Cerebellar nuclear complex (tissue), 1 donor: ENCODE measurements around the gene AJAP1.

Experiments used
- DNase-seq, 2 experiments: peaks; one replicate each; lab custom pipeline; 2025; lab: John Stamatoyannopoulos, UW

Gene AJAP1

DNA sequence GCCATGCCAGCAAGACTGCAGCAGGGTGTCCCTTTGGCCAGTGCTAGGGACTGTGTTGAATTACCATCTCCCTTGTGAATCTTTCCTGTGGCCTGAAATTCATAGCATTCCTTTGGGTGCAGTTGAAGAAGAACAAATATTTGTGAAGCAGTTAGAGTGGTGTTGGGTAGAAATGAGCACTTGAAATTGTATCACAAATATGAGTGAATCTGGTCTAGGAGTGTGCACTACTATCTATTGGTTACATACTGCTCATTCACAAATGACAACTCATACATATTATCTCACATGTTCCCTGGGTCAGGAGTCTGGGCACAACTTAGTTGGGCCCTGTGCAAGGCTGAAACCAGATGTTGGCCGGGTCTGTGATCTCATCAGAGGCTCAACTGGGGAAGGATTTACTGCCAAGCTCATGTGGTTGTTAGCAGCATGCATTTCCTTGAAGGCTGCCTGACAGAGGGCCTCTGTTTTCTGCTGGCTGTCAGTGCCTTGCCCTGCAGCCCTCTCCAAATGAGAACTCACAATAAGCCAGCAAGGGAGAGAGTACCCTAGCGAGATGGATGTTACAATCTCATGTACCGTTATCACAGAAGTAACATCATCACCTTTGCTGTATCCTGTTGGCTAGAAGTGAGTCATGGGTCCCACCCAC, 23.8 kb downstream of the AJAP1 start:
- DNase-seq, result no peak

DNA sequence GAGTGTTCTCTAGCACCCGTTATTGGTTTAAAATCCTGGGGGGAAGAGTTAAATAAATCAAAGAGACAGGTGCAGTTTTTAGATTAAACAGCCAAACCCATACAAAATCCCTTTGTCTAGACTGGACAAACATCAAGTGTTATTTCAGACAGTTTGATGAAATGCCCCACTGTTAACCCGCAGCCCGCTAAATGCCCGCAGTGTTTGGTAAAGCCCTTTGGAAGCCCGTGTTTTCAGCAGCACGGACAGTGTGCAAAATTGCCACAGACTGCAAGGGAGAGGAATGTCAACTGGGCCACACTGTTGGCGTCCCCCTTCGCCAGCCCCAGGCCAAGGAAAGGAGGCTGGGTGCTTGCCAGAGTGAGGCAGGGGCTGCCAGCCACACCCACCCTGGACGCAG, 26.6 kb downstream of the AJAP1 start:
- DNase-seq, result no peak

DNA sequence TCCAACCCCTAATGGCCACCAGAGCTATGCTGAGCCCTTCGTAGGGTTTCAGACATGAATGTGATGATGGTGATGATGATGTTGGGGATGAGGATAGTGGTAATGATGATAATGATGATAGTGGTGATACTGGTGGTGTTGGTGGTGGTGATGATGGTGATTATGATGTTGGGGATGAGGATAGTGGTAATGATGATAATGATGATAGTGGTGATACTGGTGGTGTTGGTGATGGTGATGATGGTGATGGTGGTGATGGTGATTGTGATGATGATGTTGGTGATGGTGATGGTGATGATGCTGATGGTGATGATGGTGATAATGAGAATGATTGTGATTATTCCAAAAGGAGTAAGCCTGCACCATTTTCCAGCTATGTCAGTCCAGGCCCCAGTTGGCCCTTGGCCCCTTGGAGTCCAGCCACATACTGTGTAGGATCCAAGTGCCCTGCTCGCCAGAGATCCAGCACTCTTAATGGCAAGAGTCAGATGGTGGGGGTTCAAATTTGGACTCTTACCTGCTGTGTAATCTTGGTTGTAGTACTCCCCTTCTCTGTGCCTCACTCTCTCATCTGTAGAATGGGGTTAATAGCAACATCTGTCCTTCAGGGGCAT, 28.3 kb downstream of the AJAP1 start:
- no peak for DNase-seq

DNA sequence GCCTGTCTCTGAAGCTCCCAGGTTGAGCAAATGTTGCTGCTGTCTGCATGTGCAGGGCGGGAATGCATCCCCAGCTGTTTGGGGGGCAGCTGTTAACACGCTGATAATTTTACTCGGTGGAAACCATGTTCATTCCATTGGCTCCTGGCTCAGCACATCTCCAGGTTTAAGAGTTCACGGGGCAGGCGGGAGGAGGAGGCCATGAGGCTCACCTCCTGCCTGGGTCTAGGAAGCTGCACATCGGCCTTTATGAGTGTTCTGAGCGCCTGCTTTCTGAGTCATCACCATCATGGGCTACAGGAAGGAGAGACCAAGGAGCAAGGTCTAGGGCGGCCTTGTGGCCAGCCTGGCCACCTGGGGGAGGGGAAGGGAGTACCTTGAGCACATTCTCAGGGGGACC, 29.7 kb downstream of the AJAP1 start:
- no peak for DNase-seq

DNA sequence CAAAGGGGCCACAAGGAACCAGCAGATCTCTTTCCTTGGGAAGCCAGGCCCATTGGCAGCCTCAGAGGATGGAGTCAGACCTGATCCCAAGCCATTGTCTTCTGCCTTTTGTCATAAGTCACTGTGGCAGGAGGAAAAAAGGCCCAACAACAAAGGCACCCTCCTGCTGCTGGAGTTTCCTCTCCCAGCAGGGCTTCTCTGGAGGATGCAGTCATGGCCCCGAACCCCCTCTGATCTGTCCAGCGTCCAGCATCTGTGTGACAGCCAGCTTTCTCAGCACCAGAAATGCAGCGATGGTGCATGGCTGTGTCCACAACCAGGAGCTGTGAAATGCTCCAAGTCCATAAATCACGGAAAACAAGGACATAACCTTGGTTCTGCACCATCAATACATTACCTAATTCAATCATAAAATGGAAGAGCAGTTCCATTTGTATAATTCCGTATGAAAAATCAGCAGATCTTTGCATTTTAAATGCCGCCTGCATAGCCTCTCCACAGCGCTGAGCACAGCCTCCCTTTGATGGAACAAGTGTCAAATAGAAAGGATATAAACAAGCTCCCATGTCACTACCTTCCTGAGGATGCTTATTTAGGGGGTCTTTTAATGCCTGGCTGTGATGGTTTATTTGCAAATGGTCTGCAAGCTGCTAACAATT, 30.6 kb downstream of the AJAP1 start:
- DNase-seq, result no peak

DNA sequence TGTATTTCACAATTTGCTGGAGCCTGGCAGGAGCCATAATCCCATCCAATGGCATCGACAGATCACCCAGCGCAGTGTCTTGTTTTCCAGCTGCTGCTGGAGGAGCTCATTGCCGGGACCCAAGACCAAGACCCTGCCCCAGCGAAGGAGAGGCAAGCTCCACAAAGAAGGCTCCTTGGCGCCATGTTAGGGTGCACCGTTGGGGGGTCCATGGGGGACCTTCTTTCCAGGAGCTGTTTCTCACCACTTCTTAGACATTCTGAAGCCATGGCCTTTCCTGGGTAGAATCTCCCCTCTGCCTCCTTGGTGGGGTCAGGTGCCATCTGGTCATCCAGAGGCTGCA, 31.1 kb downstream of the AJAP1 start:
- no peak for DNase-seq

DNA sequence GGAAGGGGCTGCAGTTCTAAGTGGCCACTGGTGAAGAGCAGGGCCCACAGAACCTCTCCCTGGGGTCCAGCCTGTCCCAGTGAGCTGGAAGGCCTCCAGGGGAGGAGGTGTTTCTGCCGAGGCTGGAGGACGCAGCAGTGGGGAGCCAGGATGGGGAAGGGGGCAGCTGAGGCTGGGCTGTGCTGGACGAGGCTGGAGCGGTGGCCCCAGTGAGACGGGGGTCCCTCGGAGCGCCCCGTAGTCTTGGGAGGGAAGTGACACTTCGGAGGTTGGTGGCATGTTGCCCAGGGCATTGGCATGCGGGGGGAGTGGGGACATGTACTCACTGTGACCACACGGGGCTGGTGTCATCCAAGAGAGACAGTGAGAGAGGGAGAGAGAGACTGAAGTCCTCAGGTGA, 33.5 kb downstream of the AJAP1 start:
- DNase-seq, result no peak

DNA sequence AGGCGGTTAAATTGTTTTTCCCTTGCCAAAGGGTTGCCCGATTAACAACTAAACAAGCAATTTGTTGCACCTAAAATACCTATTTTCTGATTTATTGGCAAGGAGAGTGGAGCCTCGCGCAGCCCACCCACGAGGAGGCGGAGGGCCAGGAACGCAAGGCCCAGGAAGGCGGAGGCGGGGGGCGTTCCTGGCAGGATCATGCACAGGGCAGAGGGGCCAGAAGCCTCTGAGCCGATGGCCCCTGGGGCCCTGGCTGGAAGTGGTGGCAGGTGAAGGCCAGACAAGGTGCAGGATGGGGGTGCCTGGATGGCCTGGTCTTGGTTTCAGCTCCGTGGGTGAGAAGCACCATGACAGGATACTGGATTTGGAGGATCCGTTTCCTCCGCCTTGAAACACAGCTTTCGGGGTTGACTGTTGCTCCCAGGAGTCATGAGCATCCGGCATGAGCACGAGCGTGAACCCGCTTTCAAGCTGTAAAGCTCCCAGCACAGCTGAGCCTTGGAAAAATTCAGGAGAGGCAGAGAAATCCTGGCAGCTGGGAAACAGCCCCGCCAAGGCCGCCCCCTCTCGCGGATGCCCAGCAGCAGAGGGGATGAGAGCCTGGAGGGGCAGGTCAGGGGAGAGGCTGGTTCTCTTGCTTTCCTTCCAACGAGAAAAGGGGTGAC, 35.0 kb downstream of the AJAP1 start:
- no peak for DNase-seq

DNA sequence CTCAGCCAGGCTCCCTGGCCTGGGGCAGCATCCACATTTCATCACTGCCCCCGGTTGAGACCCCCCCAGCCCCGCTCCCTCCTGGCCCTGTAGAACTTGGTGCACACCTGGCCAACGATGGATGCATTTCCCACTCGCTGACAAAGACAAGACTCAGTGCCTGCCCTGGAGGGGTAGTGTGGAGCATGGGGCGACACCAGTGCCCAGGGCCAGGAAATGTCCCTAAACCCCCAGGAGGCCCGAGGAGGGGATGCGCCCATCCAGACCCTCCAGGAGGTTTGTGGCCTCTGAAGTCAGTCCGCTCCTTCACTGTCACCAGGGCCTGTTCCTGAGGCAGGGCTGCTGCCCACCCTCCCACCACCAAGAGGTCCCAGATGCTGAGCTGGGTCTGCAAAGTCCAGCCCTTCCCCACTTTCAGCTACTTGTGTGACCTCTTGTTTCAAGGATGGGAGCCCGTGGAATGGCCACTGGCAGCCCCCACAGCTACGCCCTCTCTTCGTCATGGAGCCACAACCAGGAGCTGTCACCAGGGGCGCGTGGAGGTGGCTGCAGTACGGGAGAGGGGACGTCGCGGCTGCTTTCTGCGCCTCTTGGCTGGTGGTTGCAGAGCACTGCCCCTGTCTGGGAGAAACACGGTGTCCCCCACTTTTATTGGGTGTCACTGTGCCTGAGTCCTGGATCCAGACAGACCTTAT, 35.7 kb downstream of the AJAP1 start:
- DNase-seq, result no peak

DNA sequence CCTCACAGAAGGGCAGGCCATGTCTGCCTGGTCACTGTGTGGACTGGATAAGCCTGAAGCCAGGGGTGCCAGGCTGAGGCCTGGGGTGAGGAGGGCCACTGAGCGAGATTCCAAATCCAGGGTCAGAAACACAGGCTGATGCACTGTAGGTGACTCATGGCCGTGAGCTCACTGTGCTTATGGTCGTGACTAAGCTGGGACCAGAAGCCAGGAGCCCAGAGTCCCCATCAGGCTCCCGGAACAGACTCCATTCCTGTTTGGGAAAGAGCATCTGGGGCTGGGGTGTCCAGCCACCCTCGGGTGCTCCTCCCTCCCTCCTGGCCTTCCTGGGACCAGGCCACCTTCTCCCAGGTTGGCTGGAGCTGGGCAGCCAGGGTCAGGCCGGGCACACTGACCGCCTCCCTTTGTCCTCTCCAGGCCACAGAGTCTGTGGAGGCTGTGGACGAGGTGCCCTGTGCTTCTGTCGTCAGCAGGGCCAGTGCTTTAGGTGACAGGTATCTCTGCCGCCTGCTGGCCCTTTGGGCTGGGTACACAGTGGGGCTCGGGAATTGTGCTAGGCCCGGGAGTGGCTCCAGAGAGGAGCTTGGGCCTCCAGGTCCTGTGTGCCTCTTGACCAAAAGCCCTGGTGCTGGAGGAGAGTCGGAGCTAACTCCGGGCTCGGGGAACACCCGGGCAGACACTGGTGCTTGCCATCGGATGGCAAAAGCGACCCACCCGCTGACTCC, 36.7 kb downstream of the AJAP1 start:
- DNase-seq, result no peak

DNA sequence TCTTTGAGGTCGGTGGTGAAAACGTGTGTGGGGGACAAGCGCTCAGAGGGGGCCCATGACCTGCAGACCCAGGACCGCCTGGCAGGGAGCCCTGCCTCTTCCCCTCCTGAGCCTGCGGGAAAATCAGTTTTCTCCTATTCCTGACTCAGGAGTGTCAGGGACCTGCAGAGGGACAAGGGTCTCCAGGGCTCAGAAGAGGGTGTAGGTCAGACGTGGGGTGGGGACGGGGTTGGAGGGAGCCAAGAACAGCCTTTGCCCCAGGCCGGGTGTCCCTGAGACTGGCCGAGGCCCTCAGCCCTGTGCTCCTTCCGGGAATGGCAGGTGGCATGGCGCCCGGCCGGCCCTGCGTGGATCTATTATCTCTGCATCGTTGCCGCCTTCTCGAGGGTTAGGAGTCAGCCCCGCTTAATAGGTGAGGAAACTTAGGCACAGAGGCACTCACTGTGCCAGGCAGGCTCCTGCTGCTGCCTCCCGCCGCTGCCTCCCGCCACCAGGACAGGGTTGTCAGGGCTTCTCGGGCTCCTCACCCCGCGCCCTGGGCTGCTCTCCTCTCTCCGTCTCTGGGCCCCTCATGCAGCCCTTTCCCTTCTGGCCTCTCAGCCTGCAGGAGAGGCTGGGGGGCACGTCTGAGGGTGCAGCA, 37.5 kb downstream of the AJAP1 start:
- no peak for DNase-seq

DNA sequence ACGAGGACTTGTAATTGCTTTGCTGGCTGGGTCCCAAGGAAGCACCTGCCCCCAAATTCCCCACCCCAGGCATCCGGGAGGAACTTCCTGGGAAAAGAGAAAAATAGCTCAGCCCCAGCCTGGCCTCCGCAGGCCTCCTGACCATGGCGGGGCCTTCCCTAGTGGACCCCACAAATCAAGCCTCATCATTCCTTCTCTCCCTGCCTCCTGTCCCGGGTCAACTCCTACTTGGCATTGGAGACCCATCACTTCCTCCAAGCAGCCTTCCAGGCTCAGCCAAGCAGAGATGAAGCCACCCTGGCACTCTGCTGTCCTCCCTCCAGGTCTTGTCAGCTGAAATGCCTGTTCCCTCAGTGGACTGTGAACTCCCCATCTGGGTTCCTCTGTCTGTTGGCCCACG, 38.0 kb downstream of the AJAP1 start:
- DNase-seq, result no peak

DNA sequence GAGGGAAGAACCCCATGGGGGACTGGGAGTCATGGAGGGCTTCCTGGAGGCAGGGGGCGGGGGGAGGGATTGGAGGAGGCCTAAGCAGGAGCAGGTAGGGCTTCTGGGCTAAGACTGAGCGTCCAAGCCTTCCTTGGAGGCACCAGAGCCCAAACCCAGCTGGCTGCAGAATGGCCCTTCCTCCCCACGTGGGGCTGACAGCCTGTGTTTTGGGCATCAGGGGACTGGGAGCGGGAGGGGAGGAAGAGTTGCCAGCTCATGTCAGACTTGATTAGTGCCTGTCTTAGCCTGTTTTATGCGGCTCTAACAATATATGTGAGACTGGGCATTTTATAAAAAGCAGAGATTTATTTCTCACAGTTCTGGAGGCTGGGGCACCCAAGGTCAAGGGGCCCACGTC, 38.9 kb downstream of the AJAP1 start:
- DNase-seq, result no peak

DNA sequence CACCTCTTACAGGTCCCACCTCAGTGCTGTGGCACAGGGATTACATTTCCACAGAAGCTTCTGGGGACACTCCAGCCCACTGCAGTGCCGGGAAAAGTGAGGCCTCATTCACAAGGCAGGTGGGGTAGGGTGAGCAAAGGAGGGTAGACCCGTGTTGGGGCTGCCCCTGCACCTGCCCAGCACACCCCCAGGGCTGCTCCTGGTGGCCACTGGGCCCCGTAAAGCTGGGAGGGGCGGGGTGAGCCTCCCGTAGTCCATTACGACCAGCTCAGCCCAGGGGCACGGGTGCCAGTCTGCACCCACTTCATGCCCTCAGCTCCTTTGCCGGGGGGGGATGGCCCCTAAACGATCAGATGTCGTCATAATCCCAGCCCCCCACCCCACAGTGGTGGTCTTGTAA, 39.5 kb downstream of the AJAP1 start:
- DNase-seq, result no peak

DNA sequence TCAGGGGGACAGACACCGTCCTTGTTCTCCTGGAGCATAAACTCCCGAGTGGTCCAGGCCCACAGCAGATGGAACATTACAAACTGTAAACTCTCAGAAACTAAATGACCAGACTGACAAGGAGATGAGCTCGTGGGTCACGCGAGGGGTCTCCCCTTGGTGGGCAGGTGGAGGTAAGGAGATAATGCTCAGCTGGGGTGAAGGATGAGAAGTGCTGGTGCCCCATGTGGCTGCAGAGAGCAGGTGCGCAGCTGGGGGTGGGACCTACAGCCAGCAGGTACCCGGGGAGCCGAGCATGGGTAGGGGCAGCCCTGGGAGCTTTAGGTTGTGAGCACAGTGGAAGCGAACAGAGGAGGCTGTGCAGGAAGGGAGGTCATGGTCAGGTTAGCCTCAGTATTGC, 40.1 kb downstream of the AJAP1 start:
- DNase-seq, result no peak

DNA sequence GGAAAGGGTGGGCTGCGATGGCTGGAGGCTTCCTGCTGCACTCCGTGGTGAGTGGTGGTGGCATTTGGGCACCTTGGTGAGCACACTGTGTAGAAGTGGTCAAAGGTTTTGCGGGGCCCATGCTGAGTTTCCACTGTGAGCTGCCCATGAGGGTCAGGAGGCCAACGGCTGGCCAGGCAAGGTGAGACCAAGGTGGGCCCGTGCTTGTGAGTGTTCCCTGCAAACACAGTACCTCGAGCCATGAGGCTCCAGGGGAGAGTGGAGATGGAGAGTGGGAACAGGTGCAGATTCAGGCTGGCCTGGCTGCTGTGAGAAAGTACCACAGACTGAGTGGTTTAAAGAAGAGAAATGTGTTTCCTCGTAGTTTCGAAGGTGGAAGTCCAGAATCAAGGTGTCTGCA, 40.8 kb downstream of the AJAP1 start:
- DNase-seq, result no peak

DNA sequence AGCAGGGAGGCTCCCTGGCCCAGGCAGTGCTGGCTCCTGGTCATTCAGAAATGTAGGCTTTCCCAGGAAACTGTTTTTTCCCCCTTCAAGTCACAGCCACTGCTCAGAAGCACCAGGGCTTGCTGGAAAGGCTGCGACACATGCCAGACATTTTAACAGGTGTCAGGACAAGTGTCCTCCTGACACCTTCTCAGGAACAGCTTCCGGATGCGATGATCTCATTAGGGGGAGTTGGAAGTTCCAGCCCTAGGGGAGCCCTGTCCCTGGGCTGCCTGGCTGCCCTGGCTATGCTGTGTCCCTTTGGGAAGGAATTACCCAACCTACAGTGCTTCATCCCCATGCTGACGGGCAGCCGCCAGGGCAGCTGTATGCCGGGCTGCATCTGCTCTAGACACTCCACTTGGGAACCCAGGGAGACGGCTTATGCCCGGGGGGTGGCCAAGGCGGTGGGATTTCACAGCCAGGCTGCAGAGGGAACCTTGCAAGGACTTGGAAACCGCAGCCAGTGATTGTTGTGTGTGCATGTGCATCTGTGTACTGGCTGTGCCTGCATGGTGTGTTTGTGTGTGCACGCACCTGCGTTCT, 41.8 kb downstream of the AJAP1 start:
- DNase-seq, result no peak

DNA sequence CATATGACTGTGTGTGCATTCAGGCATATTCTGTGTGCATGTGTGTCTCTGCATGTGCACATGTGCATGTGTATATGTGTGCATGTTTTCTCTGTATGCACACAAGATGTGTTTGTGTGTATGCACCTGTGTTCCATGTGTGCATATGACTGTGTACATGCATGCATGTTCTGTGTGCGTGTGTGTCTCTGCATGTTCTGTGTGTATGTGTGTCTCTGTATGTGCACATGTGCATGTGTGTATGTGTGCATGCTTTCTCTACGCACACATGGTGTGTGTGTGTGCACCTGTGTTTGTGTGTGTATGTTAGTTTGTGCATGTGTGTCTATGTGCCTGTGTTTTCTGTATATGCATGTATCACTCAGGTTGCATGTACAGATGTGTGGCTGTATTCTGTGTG, 42.3 kb downstream of the AJAP1 start:
- DNase-seq, result no peak

DNA sequence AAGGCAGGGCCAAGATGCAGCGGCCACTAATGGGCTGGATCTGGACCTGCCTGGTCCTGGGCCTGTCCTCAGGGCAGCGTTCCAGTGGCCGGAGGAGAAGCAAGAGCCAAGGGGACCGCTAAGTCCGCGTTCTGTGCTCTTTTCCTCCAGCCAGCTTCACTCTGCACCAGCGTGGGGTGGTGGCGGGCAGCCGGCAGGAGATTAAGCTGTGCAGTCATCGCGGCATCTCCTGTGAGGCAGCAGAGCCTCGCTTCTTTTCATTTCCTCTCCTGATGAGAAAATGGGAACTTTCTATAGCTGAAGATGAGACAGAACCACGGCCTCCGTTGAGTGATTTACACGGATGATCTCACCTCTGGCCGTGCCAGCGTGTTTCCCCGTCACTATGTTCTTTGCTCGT, 43.4 kb downstream of the AJAP1 start:
- no peak for DNase-seq

DNA sequence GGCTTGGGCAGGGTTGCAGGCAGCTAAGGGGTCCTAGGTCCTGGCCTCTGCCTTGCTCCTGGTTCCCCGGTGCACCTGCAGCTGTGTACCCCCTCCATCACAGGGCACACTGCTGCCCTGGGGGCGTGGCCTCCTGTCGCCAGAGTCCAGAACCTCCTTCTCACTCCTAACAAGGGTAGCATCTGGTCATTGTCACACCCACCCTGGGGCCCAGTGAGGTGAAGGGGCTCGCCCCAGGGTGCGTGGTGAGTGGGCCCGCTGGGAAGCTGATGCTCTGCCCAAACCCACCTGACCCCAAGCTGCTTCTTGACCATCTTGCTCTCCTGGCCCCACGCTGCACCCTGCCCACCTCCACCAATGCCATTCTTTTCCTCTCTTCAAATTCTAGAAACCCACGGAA, 44.5 kb downstream of the AJAP1 start:
- no peak for DNase-seq
